DOHH2 (cell line): Measurements from ENCODE around the gene TSHZ1.

Experiments
- H3F3A ChIP-seq: fragments of 200-600 bp; sonication (generic), shearing (Covaris generic); 2 replicates; pipeline ENCODE4 v1.6.0; 2016; ENCODE audit warnings: antibody characterized with exemption, mild to moderate bottlenecking; ENCODE audit not compliant: control insufficient read depth, insufficient read depth
- H3K27ac ChIP-seq: fragments of 200-600 bp; sonication (generic); 2 replicates; pipeline ENCODE4 v1.5.1; 2014; ENCODE audit warnings: low read depth, mild to moderate bottlenecking, low read length, moderate library complexity
- H3K27me3 ChIP-seq: fragments of 200-600 bp; sonication (generic); 2 replicates; pipeline ENCODE4 v1.6.1; 2014; ENCODE audit warnings: mild to moderate bottlenecking, low read length, mixed read lengths; ENCODE audit not compliant: control insufficient read depth
- H3K36me3 ChIP-seq: fragments of 200-600 bp; sonication (generic); 2 replicates; pipeline ENCODE4 v1.6.1; 2014; ENCODE audit warnings: mild to moderate bottlenecking, low read length, moderate library complexity, mixed read lengths; ENCODE audit not compliant: control insufficient read depth
- H3K4me1 ChIP-seq: fragments of 200-600 bp; sonication (generic); 2 replicates; pipeline ENCODE4 v1.6.1; 2014; ENCODE audit warnings: mild to moderate bottlenecking, low read length, mixed read lengths; ENCODE audit not compliant: control insufficient read depth
- H3K4me2 ChIP-seq: fragments of 200-600 bp; sonication (generic); 2 replicates; pipeline ENCODE4 v1.6.0; 2014; ENCODE audit warnings: mild to moderate bottlenecking, low read length, moderate library complexity
- H3K4me3 ChIP-seq: fragments of 200-600 bp; sonication (generic); 2 replicates; pipeline ENCODE4 v1.5.1; 2014; ENCODE audit warnings: mild to moderate bottlenecking, low read length, mixed read lengths
- H3K79me2 ChIP-seq: fragments of 200-600 bp; sonication (generic); 2 replicates; pipeline ENCODE4 v1.6.1; 2014; ENCODE audit warnings: mild to moderate bottlenecking, low read length, mixed read lengths; ENCODE audit not compliant: control insufficient read depth
- H3K9me2 ChIP-seq: fragments of 200-600 bp; sonication (generic); replicated peaks from 2 replicates; pipeline ENCODE4 v1.6.1; 2014; ENCODE audit warnings: mild to moderate bottlenecking, low read length, mixed read lengths; ENCODE audit not compliant: control insufficient read depth
- H3K9me3 ChIP-seq: fragments of 200-600 bp; sonication (generic); 2 replicates; pipeline ENCODE4 v1.6.1; 2014; ENCODE audit warnings: antibody characterized with exemption, low read length, mixed read lengths; ENCODE audit not compliant: control insufficient read depth, insufficient read depth
- H4K20me1 ChIP-seq: fragments of 200-600 bp; sonication (generic); 2 replicates; pipeline ENCODE4 v1.6.0; 2014; ENCODE audit warnings: low read depth, mild to moderate bottlenecking, antibody characterized with exemption, low read length, moderate library complexity; ENCODE audit not compliant: control insufficient read depth, insufficient read depth
- CTCF ChIP-seq: fragments of 200-600 bp; sonication (generic); IDR thresholded peaks from one replicate; pipeline ENCODE4 v1.5.1; 2014; ENCODE audit warnings: antibody characterized with exemption, mild to moderate bottlenecking, low read depth, low read length; ENCODE audit not compliant: poor library complexity, severe bottlenecking
- EZH2phosphoT487 ChIP-seq: fragments of 200-600 bp; sonication (generic); IDR thresholded peaks from 2 replicates; pipeline ENCODE4 v1.6.1; 2017; ENCODE audit warnings: borderline replicate concordance, mild to moderate bottlenecking, antibody characterized with exemption, low read length, moderate library complexity, mixed read lengths

The TSHZ1 gene

GRCh38 chr18:75261430-75262223, 51.0 kb downstream of the TSHZ1 start:
- no peak overlapping the region for H3K27ac ChIP-seq

GRCh38 chr18:75262511-75262910, 51.9 kb downstream of the TSHZ1 start:
- Histone ChIP-seq H3K9me3 (no peaks in the 10 kb centered on the region), H3K79me2 (peaks cover 5% of the 10 kb centered on the region; the same call in 1 of the 2 replicates)

More at GRCh38 chr18:75261430-75262223, 51.0 kb downstream of the TSHZ1 start:
- H3F3A ChIP-seq, result no peaks in the 10 kb centered on the region
- H3K36me3 ChIP-seq, result peaks cover 5% of the 10 kb centered on the region; the same call in 1 of the 2 replicates
- no peaks in the 10 kb centered on the region for H3K9me3 ChIP-seq
- TF ChIP-seq EZH2phosphoT487, result no peak
- TF ChIP-seq CTCF, result no peak
- no peaks in the 10 kb centered on the region for H3K27me3 ChIP-seq
- no peak overlapping the region for H3K4me3 ChIP-seq
- peaks cover 5% of the 10 kb centered on the region; the same call in 1 of the 2 replicates for H3K79me2 ChIP-seq
- peaks cover 4% of the 10 kb centered on the region; the same call in 1 of the 2 replicates for H4K20me1 ChIP-seq
- peaks cover 12% of the 10 kb centered on the region for H3K4me1 ChIP-seq
- H3K4me2 ChIP-seq, result peak overlapping the region; percentile 20; the same call in 1 of the 2 replicates
- H3K9me2 ChIP-seq, result no peaks in the 10 kb centered on the region

GRCh38 chr18:75264195-75264594, 53.6 kb downstream of the TSHZ1 start:
- peaks cover 12% of the 10 kb centered on the region for H3K4me1 ChIP-seq
- H3K4me3 ChIP-seq, result no peak overlapping the region
- H4K20me1 ChIP-seq, result peaks cover 9% of the 10 kb centered on the region; the same call in 1 of the 2 replicates
- H3F3A ChIP-seq, result no peaks in the 10 kb centered on the region
- H3K27ac ChIP-seq, result no peak overlapping the region
- no peak for TF ChIP-seq CTCF
- TF ChIP-seq EZH2phosphoT487, result no peak
- H3K79me2 ChIP-seq, result peaks cover 3% of the 10 kb centered on the region; the same call in 1 of the 2 replicates
- H3K4me2 ChIP-seq, result no peak overlapping the region
- H3K9me2 ChIP-seq, result no peaks in the 10 kb centered on the region
- no peaks in the 10 kb centered on the region for H3K27me3 ChIP-seq
- peaks cover 5% of the 10 kb centered on the region; the same call in 1 of the 2 replicates for H3K36me3 ChIP-seq
- no peaks in the 10 kb centered on the region for H3K9me3 ChIP-seq

More at GRCh38 chr18:75262511-75262910, 51.9 kb downstream of the TSHZ1 start:
- Histone ChIP-seq H3K4me3 (no peak overlapping the region), H3K27me3 (no peaks in the 10 kb centered on the region), H3K9me2 (no peaks in the 10 kb centered on the region), H3K27ac (no peak overlapping the region), H3K4me1 (peaks cover 12% of the 10 kb centered on the region), H4K20me1 (peaks cover 4% of the 10 kb centered on the region; the same call in 1 of the 2 replicates), H3F3A (no peaks in the 10 kb centered on the region), H3K4me2 (no peak overlapping the region), H3K36me3 (peaks cover 5% of the 10 kb centered on the region; the same call in 1 of the 2 replicates)
- TF ChIP-seq CTCF, result no peak
- no peak for TF ChIP-seq EZH2phosphoT487
